ENCODE results near the gene WDR41. TPM values are rescaled to one million over a fixed set of nuclear protein-coding genes. Genes with fewer than 3 reads are reported as not detected.

The WDR41 gene
- polyA plus RNA-seq, 1 donor from 2014 or later, result 87.6 TPM

DNA sequence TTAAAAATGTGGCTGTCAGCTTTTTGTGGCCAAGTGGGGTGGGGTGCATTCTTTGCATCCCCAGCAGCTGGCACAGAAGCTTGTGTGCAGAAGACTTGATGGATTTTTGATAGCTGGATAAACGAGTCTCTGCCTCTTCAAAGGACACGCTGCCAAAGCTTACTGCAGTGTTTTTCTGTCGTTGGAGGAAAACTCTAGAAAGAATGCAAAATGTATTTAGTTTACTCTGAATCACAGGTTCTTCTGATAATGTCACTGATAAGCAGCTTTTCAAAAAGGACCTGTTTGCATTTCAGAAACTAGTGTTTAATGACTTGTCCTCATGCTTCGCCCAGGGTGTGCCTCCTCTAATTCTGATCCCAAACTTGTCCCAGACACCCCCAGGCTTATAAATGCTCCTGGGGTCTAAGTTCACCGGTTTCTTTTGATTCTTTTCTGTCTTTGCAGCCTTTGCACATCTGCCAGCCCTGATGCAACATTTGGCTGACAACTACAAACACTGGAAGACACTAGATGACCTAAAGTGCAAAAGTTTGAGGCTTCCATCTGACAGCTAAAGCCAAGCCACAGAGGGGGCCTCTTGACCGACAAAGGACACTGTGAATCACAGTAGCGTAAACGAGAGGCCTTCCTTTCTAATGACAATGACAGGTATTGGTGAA, 66.0 kb downstream of the WDR41 start:
- no peak overlapping the region for H3K9ac ChIP-seq (ENCODE audit: low read length)
- H3K79me2 ChIP-seq (replicated peaks; ENCODE audit: insufficient read depth, low read length), result no peaks in the 10 kb centered on the region
- no peaks in the 10 kb centered on the region for H3K9me2 ChIP-seq (ENCODE audit: insufficient read depth, low read length)
- H3K4me3 ChIP-seq (ENCODE audit: low read length), result no peak overlapping the region
- TF ChIP-seq EP300 (conservative IDR thresholded peaks at IDR 0.05; ENCODE audit: poor library complexity, severe bottlenecking) (no peak), POLR2AphosphoS5 (IDR thresholded peaks at IDR 0.05) (no peak), TAF1 (IDR thresholded peaks at IDR 0.05; ENCODE audit: low read depth) (no peak), SMC3 (conservative IDR thresholded peaks at IDR 0.05; ENCODE audit: poor library complexity) (no peak), RAD21 (conservative IDR thresholded peaks at IDR 0.05) (no peak), CTCF (IDR thresholded peaks at IDR 0.05; ENCODE audit: poor library complexity, severe bottlenecking) (no peak), EZH2 (IDR thresholded peaks at IDR 0.05; ENCODE audit: borderline replicate concordance, insufficient read depth, low read length, poor library complexity, severe bottlenecking) (no peak), MXI1 (conservative IDR thresholded peaks at IDR 0.05; ENCODE audit: poor library complexity, severe bottlenecking) (no peak)
- TF ChIP-seq, protein P1, sequence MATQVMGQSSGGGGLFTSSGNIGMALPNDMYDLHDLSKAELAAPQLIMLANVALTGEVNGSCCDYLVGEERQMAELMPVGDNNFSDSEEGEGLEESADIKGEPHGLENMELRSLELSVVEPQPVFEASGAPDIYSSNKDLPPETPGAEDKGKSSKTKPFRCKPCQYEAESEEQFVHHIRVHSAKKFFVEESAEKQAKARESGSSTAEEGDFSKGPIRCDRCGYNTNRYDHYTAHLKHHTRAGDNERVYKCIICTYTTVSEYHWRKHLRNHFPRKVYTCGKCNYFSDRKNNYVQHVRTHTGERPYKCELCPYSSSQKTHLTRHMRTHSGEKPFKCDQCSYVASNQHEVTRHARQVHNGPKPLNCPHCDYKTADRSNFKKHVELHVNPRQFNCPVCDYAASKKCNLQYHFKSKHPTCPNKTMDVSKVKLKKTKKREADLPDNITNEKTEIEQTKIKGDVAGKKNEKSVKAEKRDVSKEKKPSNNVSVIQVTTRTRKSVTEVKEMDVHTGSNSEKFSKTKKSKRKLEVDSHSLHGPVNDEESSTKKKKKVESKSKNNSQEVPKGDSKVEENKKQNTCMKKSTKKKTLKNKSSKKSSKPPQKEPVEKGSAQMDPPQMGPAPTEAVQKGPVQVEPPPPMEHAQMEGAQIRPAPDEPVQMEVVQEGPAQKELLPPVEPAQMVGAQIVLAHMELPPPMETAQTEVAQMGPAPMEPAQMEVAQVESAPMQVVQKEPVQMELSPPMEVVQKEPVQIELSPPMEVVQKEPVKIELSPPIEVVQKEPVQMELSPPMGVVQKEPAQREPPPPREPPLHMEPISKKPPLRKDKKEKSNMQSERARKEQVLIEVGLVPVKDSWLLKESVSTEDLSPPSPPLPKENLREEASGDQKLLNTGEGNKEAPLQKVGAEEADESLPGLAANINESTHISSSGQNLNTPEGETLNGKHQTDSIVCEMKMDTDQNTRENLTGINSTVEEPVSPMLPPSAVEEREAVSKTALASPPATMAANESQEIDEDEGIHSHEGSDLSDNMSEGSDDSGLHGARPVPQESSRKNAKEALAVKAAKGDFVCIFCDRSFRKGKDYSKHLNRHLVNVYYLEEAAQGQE (IDR thresholded peaks at IDR 0.05; ENCODE audit: borderline replicate concordance), result no peak
- H3K36me3 ChIP-seq (ENCODE audit: insufficient read depth, low read length), result no peaks in the 10 kb centered on the region
- H3K4me2 ChIP-seq (ENCODE audit: low read length), result no peak overlapping the region
- no peaks in the 10 kb centered on the region for H3K9me3 ChIP-seq (ENCODE audit: low read length)
- H2AFZ ChIP-seq (ENCODE audit: low read depth, low read length), result no peak overlapping the region
- no peak overlapping the region for H3K27ac ChIP-seq (ENCODE audit: low read length)
- no peaks in the 10 kb centered on the region for H3K27me3 ChIP-seq (ENCODE audit: insufficient read depth, low read depth, low read length)
- H4K20me1 ChIP-seq (ENCODE audit: insufficient read depth), result no peaks in the 10 kb centered on the region
- no peaks in the 10 kb centered on the region for H3F3A ChIP-seq (ENCODE audit: insufficient read depth, low read length, poor library complexity, severe bottlenecking)

GRCh38 chr5:77425420-77425819, 66.7 kb downstream of the WDR41 start:
- Histone ChIP-seq H3K9me2 (ENCODE audit: insufficient read depth, low read length) (no peaks in the 10 kb centered on the region), H3K9ac (ENCODE audit: low read length) (no peak overlapping the region), H3F3A (ENCODE audit: insufficient read depth, low read length, poor library complexity, severe bottlenecking) (no peaks in the 10 kb centered on the region), H2AFZ (ENCODE audit: low read depth, low read length) (no peak overlapping the region), H3K4me2 (ENCODE audit: low read length) (no peak overlapping the region), H4K20me1 (ENCODE audit: insufficient read depth) (no peaks in the 10 kb centered on the region), H3K79me2 (replicated peaks; ENCODE audit: insufficient read depth, low read length) (no peaks in the 10 kb centered on the region), H3K27ac (ENCODE audit: low read length) (no peak overlapping the region), H3K36me3 (ENCODE audit: insufficient read depth, low read length) (no peaks in the 10 kb centered on the region), H3K9me3 (ENCODE audit: low read length) (no peaks in the 10 kb centered on the region), H3K4me3 (ENCODE audit: low read length) (no peak overlapping the region), H3K27me3 (ENCODE audit: insufficient read depth, low read depth, low read length) (no peaks in the 10 kb centered on the region)
- TF ChIP-seq EP300 (conservative IDR thresholded peaks at IDR 0.05; ENCODE audit: poor library complexity, severe bottlenecking) (no peak), RAD21 (conservative IDR thresholded peaks at IDR 0.05) (no peak), POLR2AphosphoS5 (IDR thresholded peaks at IDR 0.05) (no peak), CTCF (IDR thresholded peaks at IDR 0.05; ENCODE audit: poor library complexity, severe bottlenecking) (no peak), SMC3 (conservative IDR thresholded peaks at IDR 0.05; ENCODE audit: poor library complexity) (no peak), EZH2 (IDR thresholded peaks at IDR 0.05; ENCODE audit: borderline replicate concordance, insufficient read depth, low read length, poor library complexity, severe bottlenecking) (no peak), MXI1 (conservative IDR thresholded peaks at IDR 0.05; ENCODE audit: poor library complexity, severe bottlenecking) (no peak)
- TF ChIP-seq, protein P1 (IDR thresholded peaks at IDR 0.05; ENCODE audit: borderline replicate concordance), result no peak
